Osteoblast (primary cell): ENCODE measurements around the gene ITIH4. TPM values are rescaled to one million over a fixed set of nuclear protein-coding genes. Genes with fewer than 3 reads are reported as not detected.
A peak's percentile ranks its signal among the peaks of the same experiment; 100 is the strongest.

Experiments used
- DNase-seq: peaks from one replicate; pipeline ENCODE4 v3.0.0; 2011; ENCODE audit warnings: low spot score, mixed read lengths; ENCODE audit not compliant: insufficient read length; ENCODE audit errors: missing footprints
- H2AFZ ChIP-seq: 2 replicates; pipeline ENCODE4 v1.6.0; 2011; ENCODE audit warnings: mild to moderate bottlenecking, low read length
- H3K27ac ChIP-seq: 2 replicates; pipeline ENCODE4 v1.5.1; 2011; ENCODE audit warnings: mild to moderate bottlenecking, low read depth, low read length, moderate library complexity
- H3K27me3 ChIP-seq: 2 replicates; pipeline ENCODE4 v1.6.0; 2012; ENCODE audit warnings: mild to moderate bottlenecking, control low read depth, inconsistent platforms, low read length, moderate library complexity; ENCODE audit not compliant: insufficient read depth
- H3K36me3 ChIP-seq: 2 replicates; pipeline ENCODE4 v1.5.1; 2011; ENCODE audit warnings: mild to moderate bottlenecking, low read length, control low read depth, moderate library complexity; ENCODE audit not compliant: insufficient read depth
- H3K4me1 ChIP-seq: 2 replicates; pipeline ENCODE4 v1.5.1; 2011; ENCODE audit warnings: mild to moderate bottlenecking, low read length, control low read depth, moderate library complexity; ENCODE audit not compliant: insufficient read depth
- H3K4me2 ChIP-seq: 2 replicates; pipeline ENCODE4 v1.6.0; 2011; ENCODE audit warnings: mild to moderate bottlenecking, low read length; ENCODE audit not compliant: insufficient read depth
- H3K4me3 ChIP-seq: fragments of 200-600 bp; sonication (generic); 3 replicates; pipeline ENCODE4 v1.5.1; 2012; ENCODE audit warnings: mild to moderate bottlenecking, low read length, inconsistent platforms; ENCODE audit not compliant: insufficient read depth
- H3K79me2 ChIP-seq: 2 replicates; pipeline ENCODE4 v1.6.0; 2012; ENCODE audit warnings: mild to moderate bottlenecking, low read length, control low read depth, inconsistent platforms; ENCODE audit not compliant: insufficient read depth
- H3K9me3 ChIP-seq: 2 replicates; pipeline ENCODE4 v1.5.1; 2011; ENCODE audit warnings: low read depth, low read length, control low read depth
- H4K20me1 ChIP-seq: 2 replicates; pipeline ENCODE4 v1.6.0; 2012; ENCODE audit warnings: mild to moderate bottlenecking, low read length, control low read depth; ENCODE audit not compliant: insufficient read depth
- total RNA-seq: library from RNA; depleted of rRNA; stranded (reverse); fragments of >200 nt; gene quantifications from 2 replicates; pipeline ENCODE4 v1.2.3, GENCODE V29; 2012
- TF ChIP-seq, protein P1 (sequence below): IDR thresholded peaks from 2 replicates; pipeline ENCODE4 v1.5.1; 2011; ENCODE audit warnings: mild to moderate bottlenecking, low read depth, low read length, moderate library complexity; ENCODE audit errors: extremely low read depth

The ITIH4 gene
- total RNA-seq, 1 donor, result 2.5 TPM

DNA sequence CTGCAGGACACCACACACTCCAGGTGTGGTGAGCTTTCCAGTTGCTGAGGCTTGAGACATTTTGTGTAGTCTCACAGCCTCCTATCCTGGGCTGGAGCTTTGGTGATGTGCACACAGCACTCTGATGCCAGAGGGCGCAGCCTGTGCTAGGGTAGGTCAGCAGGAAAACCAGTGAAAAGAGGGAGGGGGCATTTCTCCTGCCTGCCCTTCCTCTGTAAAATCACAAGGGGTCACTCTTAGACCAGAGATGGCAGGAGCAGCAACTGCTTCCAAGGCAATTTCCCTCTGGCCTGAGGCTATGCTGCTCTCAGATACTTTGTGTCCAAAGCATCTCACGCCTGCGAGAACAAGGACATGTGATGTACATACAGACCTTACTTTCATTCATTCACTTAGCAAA lies 20.9 kb upstream of the ITIH4 start:
- Histone ChIP-seq H3K4me1 (peaks cover 4% of the 10 kb centered on the region), H3K79me2 (no peaks in the 10 kb centered on the region), H3K4me3 (no peak overlapping the region), H3K9me3 (no peaks in the 10 kb centered on the region), H3K27ac (no peak overlapping the region), H3K36me3 (peaks cover 11% of the 10 kb centered on the region), H2AFZ (no peak overlapping the region), H3K27me3 (no peaks in the 10 kb centered on the region), H3K4me2 (no peak overlapping the region), H4K20me1 (peaks cover 14% of the 10 kb centered on the region)
- DNase-seq, result no peak
- TF ChIP-seq, protein P1, sequence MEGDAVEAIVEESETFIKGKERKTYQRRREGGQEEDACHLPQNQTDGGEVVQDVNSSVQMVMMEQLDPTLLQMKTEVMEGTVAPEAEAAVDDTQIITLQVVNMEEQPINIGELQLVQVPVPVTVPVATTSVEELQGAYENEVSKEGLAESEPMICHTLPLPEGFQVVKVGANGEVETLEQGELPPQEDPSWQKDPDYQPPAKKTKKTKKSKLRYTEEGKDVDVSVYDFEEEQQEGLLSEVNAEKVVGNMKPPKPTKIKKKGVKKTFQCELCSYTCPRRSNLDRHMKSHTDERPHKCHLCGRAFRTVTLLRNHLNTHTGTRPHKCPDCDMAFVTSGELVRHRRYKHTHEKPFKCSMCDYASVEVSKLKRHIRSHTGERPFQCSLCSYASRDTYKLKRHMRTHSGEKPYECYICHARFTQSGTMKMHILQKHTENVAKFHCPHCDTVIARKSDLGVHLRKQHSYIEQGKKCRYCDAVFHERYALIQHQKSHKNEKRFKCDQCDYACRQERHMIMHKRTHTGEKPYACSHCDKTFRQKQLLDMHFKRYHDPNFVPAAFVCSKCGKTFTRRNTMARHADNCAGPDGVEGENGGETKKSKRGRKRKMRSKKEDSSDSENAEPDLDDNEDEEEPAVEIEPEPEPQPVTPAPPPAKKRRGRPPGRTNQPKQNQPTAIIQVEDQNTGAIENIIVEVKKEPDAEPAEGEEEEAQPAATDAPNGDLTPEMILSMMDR, result peak; percentile 58

DNA sequence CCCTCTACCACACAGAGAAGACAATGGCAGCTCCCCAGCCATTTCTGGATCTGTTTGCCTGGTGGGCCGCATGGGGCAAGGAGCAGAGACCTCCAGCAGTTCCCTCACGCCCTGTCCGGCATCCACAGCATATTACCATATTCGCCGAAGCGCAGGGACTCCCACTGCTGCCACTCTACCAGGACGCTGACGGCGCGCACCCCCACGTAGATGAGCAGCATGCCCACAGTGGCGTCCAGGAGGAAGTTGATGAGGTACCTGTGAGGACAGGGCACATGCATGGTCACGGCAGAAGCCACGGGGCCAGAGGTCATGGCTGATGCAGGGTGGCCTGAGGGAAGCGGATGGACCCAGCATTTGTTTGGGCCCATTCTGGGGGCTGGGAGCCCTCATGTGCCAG lies 19.2 kb upstream of the ITIH4 start:
- no peaks in the 10 kb centered on the region for H3K79me2 ChIP-seq
- no peaks in the 10 kb centered on the region for H3K9me3 ChIP-seq
- no peak overlapping the region for H3K27ac ChIP-seq
- H3K4me3 ChIP-seq, result no peak overlapping the region
- H3K4me1 ChIP-seq, result peaks cover 8% of the 10 kb centered on the region
- H3K27me3 ChIP-seq, result no peaks in the 10 kb centered on the region
- H3K4me2 ChIP-seq, result no peak overlapping the region
- peaks cover 6% of the 10 kb centered on the region for H4K20me1 ChIP-seq
- no peak overlapping the region for H2AFZ ChIP-seq
- H3K36me3 ChIP-seq, result peaks cover 11% of the 10 kb centered on the region
- no peak for DNase-seq
- TF ChIP-seq, protein P1, result no peak

DNA sequence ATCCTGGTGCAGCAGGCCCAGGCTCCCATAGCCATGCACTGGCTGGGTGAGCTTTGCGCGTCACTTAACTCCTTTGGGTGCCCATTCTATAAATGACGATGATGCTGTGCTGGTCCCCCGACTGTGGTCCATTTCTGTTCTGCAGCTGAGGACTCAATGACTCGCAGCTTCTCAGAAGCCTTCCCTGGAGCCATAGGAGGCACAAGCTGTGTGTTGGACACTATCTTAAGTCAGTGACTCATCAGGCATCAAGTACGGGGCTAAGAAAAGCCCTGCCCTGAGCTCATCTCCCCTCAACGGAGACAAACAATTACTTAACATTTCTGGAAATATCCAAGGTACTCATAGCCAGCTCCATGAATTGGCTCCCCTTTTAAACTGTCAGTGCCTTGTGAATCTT lies 18.1 kb upstream of the ITIH4 start:
- Histone ChIP-seq H4K20me1 (peaks cover 6% of the 10 kb centered on the region), H3K4me3 (no peak overlapping the region), H3K4me2 (no peak overlapping the region), H3K4me1 (peaks cover 8% of the 10 kb centered on the region), H2AFZ (no peak overlapping the region), H3K36me3 (peaks cover 11% of the 10 kb centered on the region), H3K9me3 (no peaks in the 10 kb centered on the region), H3K79me2 (no peaks in the 10 kb centered on the region), H3K27me3 (no peaks in the 10 kb centered on the region), H3K27ac (no peak overlapping the region)
- TF ChIP-seq, protein P1, result no peak
- DNase-seq, result peak; percentile 93

DNA sequence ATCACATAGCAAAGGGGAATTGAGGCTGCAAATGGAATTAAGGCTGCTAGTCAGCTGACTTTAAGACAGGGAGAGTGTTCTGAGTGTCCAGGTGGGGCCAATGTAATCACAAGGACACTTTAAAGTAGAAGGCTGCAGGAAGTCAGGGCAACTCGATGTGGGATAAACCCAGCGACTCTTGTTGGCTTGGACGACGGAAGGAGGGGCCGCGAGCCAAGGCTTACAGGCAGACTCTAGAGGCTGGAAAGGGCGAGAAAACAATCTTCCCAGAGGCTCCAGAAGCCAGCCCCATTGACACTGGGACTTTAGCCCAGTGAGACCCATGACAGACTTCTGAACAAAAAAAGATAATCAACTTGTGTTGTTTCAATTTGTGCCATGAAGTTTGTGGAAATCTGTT lies 17.3 kb upstream of the ITIH4 start:
- H3K4me1 ChIP-seq, result peaks cover 8% of the 10 kb centered on the region
- H3K4me3 ChIP-seq, result no peak overlapping the region
- H3K4me2 ChIP-seq, result no peak overlapping the region
- no peak for DNase-seq
- H4K20me1 ChIP-seq, result peaks cover 6% of the 10 kb centered on the region
- H3K9me3 ChIP-seq, result no peaks in the 10 kb centered on the region
- no peak overlapping the region for H2AFZ ChIP-seq
- no peaks in the 10 kb centered on the region for H3K79me2 ChIP-seq
- TF ChIP-seq, protein P1, result no peak
- peaks cover 11% of the 10 kb centered on the region for H3K36me3 ChIP-seq
- H3K27me3 ChIP-seq, result no peaks in the 10 kb centered on the region
- H3K27ac ChIP-seq, result no peak overlapping the region
